GM18870 (cell line): ENCODE results near the gene ZNF681.
"Not testable (repeated sequence)": the region's sequence is repeated elsewhere in the genome, so short reads cannot be mapped to it uniquely, and the experiment has no call there.

Experiments
- ATAC-seq: cut with Tn5 transposase; IDR thresholded peaks from one replicate; pipeline ENCODE4 v1.9.1; 2021; ENCODE audit warnings: moderate library complexity; ENCODE audit not compliant: unreplicated experiment

Gene ZNF681

DNA sequence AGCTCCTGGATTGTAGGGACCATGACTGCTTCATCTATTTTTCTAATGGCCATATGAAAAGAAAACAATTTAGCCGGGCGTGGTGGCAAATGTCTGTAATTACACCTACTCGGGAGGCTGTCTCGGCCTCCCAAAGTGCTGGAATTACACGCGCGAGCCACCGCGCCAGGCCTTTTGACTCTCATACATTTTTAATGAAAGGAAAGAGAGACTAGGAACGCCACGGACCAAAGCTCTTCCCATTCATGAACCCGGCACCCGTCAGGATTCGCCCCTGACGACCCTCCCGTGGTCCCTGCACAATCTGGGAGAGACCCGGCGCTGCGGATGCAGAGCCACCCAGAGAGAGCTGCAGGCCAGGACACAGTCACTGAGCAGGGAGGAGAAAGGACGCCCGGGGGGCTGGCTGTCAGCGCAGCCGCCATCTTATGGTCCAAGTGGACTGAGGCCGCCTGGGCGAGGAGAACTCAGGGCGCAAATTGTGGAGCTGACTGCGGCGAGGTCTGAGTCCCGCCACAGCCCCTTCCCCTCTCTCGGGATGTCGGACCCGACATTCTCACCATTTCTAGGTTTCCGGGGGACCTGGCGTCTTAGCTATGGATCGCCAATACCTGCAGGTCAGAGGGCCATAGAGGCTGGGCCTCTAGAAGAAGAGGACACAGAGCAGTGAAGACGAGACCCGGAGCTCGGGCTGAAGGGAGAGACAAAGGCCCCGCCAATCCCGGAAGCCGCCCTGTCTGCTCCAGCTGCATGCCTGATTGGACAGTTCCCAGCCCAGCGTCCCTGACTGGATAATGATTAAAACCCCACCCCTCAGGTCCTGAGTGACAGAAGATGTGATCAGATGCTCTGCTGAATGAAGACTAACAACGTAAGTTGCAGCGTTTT lies at the start of gene ZNF681:
Gene ZNF681, minus strand, starts transcription at position 705 of the 888 bp plus-strand sequence. Its CDS starts 142 bp downstream, at position 563.
- ATAC-seq, result peak; percentile 88

DNA sequence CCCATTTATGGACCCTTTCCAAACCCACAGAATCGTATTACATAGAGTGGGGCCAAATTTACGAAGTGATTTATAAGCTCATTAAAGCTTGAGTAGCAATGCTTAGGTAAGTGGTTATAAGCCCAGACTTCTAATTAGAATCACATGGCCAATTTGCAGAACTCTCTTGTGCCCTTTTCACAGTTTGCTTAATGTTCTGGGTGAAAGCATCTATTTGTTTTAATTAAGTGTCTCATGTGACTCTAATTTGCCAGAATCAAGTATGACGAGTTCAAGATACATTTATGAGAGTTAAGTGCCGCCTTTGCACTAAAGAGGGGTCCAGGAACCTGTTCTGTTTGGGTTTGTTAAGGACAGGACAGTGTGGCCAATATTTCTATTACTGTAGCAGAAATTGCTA lies 46.0 kb upstream of the ZNF681 start:
- no peak for ATAC-seq

DNA sequence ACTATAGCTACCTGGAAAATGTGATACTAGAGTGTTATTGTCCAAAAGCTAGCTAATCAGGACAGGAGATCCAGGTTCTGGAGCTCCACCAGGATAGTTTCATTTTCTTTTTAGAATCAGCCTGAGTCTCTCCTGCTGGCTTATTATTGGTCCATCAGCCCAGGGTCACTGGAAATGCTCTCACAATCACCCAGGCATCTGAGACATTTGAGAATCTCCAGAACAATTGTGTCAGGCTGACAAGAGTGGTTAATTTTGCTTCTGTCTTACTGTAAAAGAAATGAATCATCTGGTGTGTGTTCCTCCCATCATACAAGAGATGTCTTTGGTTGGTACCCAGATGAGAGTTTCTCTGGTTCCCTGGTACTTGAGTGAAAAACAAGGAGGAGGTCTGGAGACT lies 43.6 kb upstream of the ZNF681 start:
- no peak for ATAC-seq

DNA sequence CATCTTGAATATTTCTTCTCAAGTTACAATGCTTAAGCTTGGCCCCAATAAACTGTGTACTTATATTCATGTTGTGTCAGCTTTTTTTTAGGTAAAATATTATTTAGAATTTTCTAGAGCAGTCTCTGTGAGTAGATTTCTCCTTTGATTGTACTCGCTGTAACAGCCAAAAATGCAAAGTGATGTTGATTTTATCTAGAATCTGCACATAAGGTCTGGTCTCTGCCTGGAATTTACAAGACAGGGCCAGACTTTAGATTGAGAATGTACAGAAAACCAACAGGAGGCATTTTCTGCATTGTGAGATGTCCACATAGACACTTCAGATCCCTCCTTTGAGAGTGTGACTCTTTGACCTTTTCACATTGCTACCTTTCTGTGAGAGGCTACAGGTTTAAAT lies 43.1 kb upstream of the ZNF681 start:
- ATAC-seq, result no peak

DNA sequence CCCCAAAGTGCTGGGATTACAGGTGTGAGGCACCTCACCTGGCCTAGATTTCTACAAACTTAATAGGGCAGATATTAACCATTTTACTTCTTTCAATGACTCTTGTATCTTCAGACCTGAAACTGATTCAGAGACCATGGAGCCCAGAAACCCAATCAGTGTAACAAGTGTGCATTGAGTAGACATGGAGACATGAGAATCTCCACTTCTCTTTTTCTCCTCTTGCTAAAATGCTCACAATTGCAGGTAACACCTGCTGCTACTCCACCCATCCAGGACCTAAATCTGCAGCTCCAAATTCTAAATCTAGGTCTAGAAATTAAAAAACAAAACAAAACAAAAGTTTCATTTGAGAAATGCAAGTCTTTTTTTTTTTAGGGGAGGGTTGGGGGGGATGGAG lies 42.2 kb upstream of the ZNF681 start:
- no peak for ATAC-seq

DNA sequence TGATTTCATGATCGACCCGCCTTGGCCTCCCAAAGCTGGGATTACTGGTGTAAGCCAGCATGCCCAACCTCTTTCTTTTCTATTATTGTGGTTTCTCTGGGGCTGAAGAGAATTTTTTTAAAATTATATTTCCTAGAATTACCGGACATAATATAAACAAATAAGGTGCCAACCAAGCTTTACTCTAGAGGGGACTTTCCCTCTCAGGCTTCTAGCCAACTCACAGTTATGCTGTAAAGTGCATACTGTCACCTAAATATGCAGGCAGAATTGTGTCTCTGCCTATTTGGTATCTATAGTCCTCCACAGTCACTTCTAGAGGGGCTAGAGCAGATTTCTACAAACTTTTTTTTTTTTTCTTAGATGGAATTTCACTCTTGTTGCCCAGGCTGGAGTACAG lies 41.6 kb upstream of the ZNF681 start:
- ATAC-seq, result no peak

DNA sequence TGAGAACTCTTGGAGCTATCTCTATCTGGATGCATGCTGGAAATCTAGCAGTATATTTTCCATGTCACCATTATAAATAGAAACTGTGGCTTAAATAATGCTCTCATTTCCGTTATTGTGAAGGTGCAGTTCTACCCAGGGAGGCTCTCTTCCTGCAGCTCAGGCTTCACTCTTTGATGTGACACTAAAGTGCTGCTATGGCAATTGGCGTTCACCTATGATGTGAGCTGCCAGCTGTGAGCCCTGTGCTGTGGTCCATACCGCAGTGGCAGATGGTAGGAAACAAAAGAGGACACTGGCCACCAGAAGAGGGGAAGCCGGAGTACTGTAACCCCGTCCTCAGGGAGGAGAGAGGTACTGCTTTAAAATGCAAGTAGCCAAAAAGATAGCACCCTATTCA lies 40.6 kb upstream of the ZNF681 start:
- no peak for ATAC-seq

DNA sequence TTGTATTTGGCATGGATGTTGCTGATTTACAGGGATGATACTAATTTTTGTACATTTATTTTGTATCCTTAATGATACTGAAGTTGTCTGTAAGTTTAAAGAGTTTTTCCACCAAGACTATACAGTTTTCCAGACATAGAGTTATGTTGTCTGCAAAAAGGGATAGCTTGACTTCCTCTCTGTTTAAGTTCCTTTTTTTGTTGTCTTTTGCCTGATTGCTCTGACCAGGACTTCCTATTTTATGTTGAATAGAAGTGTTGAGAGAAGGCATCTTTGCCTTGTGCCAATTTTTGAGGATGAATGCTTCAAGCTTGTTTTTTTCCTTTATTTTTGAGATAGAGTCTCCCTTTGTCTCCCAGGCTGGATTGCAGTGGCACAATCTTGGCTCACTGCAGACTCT lies 36.8 kb upstream of the ZNF681 start:
- ATAC-seq, result no peak

DNA sequence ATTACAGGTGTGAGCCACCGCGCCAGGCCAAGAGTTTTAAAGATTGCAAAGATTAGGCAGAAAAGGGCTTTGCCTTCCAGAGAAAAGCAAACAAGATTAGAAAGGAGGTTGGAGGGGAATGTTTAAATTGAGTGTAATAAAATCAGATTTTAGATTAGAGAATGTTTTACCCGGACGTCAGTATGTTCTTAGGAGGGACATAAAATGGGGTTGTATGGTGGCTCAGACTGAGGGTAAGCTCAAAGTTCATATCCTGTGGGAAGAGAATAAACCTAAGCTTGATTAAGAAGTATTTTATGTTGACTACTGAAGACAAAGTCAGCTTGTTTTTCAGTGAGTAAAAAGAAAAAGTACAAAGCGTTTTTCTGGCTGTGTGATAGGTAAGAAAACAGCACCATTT lies 34.1 kb upstream of the ZNF681 start:
- ATAC-seq, result no peak

DNA sequence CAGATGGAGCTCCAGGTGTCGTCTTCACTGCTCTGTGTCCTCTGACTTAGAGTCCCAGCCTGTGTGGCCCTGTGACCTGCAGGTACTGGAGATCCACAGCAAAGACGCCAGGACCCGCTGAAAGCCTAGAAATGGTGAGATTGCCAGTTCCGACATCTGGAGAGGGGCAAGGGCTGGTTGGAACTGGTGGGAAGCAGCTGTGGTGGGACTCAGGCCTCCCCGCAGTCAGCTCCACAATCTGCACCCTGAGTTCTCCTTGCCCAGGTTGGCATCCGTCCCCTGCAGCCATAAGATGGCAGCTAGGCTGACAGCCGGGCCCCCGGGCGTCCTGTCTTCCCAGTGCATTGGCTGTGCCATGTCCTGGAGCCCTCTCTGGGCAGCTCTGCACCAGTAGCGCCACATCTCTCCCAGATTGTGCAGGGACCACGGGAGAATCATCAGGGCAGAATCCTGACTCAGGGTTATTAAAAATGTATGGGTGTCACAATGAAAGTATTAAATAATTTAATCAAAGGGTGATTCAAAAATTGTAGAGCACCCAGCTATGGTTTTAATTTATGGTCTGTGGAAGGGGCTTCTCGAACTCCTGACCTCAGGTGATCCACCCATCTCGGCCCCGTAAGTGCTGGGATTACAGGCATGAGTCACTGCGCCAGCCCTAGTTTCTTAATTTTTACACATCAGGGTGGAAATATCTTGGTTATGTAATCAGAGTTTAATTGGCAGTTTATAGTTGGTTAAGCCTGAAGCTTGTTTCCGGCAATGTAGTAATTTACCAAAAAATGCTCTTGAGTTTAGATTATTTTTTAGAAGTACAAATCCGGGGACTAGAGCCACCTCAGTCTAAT lies 32.2 kb upstream of the ZNF681 start:
- ATAC-seq, result no peak

DNA sequence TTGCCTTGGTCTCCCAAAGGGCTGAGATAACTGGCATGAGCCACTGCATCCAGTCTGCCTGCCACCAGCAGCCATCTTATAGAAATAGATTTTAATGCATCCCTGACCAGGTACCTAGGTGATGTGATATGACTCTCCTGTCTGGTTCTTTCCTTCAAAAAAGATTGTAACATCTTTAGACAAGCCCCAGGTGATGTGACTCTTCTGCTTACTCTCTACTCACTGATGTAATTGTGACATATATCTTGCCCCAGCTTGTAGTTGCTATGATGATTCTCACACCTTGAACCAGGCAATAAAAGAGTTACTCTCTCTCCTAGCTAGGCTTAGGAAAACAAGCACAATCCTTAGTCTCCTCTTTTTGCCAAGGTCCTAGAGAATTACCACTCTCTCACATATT lies 30.6 kb upstream of the ZNF681 start:
- no peak for ATAC-seq

DNA sequence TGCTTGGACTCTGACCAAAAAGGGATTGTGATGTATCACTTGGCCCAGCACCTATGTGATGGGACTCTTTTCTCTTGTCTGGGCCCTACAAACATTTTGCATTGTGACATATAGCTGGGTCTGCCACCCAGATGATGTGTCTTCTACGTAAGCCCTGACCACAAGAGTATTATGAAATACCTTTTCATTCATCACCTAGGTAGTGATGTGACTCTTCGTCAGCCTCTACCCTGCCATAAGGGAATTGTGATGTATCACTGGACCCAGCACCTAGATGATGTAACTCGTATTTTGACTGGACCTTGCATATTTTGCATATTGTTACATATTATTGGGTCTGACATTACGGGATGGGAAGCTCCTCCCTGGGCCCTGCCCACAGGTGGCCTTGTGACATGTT lies 29.7 kb upstream of the ZNF681 start:
- ATAC-seq, result no peak

DNA sequence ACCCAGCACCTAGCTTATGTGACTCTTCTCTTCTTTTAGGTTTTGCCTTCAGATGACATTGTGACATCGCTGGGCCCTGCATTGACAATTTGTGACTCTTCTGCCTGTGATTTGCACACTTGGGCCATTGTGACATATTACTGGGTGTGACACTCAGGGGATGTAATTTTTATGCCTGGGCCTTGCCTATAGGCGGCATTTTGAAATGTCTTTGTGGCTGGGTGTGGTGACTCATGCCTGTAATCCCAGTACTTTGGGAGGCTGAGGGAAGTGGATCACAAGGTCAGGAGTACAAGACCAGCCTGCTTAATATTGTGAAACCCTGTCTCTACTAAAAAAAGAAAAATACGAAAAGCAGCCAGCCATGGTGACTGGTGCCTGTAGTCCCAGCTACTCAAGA lies 28.4 kb upstream of the ZNF681 start:
- no peak for ATAC-seq

DNA sequence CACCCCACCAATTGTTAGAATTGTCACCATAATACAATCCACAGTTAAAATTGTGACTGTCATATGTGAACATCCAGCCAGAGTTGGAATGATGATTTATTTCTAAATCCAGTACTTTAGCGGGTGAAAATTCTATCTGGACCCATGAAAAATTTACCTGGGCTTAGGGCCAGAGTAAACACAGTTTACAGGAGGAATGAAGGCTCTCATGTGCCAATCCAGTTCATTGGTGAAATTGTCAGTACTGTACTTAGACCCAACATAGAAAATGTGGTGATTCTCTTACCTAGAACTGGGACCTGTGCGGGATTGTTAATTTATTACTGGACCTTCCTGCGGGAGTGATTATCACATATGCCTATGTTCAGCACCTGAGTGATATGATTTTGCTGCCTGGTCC lies 27.3 kb upstream of the ZNF681 start:
- no peak for ATAC-seq

DNA sequence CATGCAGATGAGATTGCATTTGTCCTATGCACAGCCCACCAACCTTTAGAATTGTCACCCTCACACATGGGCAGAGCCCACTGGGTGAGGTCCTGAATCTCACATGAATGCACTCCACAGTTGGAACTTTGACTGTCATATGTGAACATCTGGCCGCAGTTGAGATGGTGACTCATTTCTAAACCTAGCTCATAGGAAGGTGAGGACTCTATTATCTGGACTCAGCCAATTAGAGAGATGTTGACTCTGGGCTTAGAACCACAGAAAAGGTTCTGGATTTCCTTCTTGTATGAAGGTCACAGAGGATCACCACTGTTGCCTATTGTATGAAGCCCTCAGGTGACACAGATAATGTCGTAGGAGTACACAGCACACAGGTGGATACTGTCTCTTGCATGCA lies 25.6 kb upstream of the ZNF681 start:
- ATAC-seq, result no peak

DNA sequence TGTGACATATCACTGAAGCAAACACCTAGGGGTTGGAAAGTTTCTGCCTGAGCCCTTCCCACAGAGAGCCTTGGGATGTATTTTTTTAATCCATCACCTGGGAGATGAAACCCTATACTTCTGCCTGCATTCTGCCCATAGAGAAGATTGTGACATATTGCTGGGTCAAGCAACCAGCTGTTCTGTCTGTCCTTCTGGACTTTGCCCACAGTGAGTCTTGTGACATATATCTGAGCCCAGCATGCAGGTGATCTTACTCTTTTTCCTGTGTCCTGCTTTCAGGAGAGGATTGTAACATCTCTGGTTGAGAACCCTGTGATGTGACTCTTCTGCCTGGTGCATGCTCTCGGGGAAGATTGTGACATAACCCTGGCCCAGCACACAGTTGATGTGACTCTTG lies 24.9 kb upstream of the ZNF681 start:
- no peak for ATAC-seq

DNA sequence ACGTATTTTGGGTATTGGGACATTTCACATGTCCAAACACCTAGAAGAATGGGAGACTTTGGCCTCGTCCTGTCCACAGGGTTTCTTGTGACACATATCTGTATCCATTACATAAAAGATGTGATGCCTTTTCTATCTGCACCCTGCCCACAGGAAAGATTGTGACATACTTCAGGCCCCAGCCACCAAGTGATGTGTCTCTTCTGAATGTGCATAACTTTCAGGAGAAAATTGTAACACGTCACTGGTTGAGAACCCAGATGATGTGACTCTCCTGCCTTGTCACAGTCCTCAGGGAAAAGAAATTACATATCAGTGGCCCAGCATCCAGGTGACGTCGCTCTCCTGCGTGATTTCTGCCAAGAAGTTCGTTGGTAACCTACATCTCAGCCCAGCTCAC lies 21.0 kb upstream of the ZNF681 start:
- no peak for ATAC-seq

DNA sequence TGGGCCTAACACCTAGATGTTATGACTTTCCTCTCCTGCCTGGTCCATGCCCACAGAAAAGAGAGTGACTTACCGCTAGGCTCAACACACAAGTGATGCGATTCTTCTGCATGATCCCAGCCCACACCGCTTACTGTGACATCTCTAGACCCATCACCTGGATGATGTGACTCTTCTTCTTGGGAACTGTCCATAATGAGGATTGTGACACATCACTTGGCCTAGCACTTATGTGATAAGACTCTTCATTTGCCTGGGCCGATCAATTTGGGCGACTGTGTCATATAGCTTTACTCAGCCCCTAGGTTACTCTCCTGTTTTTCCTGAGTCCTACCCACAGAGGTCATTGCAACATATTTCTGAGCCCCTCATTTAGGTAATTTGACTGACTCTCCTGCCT lies 19.9 kb upstream of the ZNF681 start:
- no peak for ATAC-seq

DNA sequence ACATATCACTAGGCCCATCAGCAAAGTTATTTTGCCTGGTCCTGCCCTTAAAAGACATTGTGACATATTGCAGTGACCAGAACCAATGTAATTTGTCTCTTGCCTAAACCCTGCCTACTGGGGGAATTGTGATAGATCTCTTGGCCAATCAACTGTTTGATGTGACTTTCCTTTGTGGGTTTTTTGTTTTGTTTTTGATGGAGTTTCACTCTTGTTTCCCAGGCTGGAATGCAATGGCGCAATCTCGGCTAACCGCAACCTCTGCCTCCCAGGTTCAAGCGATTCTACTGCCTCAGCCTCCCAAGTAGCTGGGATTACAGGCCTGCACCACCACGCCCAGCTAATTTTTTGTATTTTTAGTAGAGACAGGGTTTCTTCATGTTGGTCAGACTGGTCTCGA lies 19.3 kb upstream of the ZNF681 start:
- ATAC-seq, result not testable (repeated sequence)

DNA sequence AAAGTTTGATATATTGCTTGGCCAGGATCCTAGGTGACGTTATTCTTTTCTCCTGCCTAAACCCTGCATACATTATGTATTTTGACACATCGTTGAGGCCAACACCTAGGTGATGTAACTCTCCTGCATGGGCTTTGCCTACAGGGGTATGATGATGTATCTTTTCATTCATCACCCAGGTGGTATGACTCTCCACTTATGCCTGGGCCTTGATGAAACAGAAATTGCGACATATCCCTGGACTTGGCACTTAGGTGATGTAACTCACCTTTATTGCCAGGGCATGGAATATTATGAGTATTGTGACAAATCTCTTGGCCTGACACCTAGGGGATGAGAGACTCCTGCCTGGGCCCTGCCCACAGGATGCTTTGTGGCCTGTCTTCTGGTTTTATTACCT lies 18.5 kb upstream of the ZNF681 start:
- ATAC-seq, result no peak

DNA sequence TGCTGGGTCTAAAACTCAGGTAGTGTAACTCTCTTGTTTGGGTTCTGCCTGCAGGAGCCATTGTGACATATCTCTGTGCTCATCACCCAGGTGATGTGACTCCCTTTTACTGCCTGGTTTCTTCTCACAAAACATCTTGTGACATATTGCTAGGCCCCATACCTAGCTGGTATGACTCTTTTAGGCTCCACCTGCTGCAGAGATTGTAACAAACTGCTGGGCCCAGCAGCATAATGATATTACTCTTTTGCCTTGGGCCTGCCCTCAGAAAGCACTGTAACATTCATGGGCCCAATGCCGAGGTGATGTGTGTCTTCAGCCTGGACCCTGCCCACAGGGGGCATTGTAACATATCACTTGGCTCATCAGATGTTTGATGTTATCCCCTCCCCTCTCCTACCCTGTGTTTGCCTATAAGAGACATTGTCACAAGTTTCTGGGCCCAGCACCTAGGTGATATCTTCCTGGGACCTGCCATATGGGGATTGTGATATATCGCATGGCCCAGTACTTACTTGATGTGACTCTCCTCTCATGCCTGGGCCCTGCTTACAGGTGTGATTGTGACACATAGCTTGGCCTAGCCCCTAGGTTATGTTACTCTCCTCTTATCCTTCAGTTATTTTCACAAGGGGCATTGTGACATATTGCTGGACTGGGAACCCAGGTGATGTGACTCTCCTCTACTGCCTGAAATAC lies 18.0 kb upstream of the ZNF681 start:
- no peak for ATAC-seq
